Heart left ventricle (tissue), 13 donors: Measurements from ENCODE around the gene ATRNL1.

Source experiments
- POLR2A ChIP-seq, 2 donors: fragments of 450-650 bp; IDR thresholded peaks; one replicate each; pipeline ENCODE4 v1.6.1; 2017; ENCODE audit warnings: antibody characterized with exemption in 2 of 2, mild to moderate bottlenecking in 2 of 2, moderate library complexity in 2 of 2
- TF ChIP-seq, protein P1 (sequence below), 12 donors: fragments of 200-600 bp; sonication (generic) in 4 of 12; IDR thresholded peaks; one replicate each; pipeline versions ENCODE4 v1.5.0 to v1.8.0; 2018 to 2022; ENCODE audit warnings: antibody characterized with exemption in 12 of 12, mild to moderate bottlenecking in 5 of 12
- donor health status: ischemic (EF 13 %, LVEDD 7.1; RV severe dilation, severe dysfunction).
- donor health status: DM: no; HTN: yes; CAD: no.
- donor health status: DM: no; HTN: no; CAD: no.
- donor health status: ischemic (EF 25% LVEDD 6.9; RV normal size, moderate dysfunction).
- donor health status: ischemic (EF 25% LVEDD 5.7; RV mildly dilated, moderate dysfunction).
- donor health status: ischemic (EF 35%, LVEDD 5.7; RV mildly dilated, moderate dysfunction).
- donor health status: nonischemic (EF 11% LVEDD 7.7; RV severe dilation, severe dysfunction).
- donor health status: DM: yes; HTN: yes; CAD: no.
- donor health status: PGD.
- donor health status: ischemic (EF 29% LVEDD 5.4; RV normal size, mild dysfunction).
- donor health status: nonischemic (EF 23%, LVEDD 6.1; RV moderate dilation, normal function).

DNA sequence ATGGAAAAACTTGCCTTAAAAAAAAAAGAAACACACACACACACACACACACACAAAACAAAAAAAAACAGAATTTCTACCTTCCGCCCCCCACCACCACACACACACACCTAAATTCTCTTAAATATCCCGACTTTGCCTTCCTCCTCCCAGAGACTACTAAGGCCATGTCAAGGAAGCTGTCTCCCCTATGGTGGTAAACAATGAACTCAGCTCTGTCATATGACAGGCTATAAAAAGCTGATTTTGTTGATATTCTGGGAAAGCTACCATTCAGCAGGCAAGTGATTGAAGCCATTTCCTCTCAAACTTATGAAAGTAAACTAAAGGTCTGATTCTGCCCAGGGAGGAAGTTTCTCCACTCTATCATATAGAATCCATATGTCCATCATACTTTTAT, 708.8 kb downstream of the ATRNL1 start:
- TF ChIP-seq, protein P1, sequence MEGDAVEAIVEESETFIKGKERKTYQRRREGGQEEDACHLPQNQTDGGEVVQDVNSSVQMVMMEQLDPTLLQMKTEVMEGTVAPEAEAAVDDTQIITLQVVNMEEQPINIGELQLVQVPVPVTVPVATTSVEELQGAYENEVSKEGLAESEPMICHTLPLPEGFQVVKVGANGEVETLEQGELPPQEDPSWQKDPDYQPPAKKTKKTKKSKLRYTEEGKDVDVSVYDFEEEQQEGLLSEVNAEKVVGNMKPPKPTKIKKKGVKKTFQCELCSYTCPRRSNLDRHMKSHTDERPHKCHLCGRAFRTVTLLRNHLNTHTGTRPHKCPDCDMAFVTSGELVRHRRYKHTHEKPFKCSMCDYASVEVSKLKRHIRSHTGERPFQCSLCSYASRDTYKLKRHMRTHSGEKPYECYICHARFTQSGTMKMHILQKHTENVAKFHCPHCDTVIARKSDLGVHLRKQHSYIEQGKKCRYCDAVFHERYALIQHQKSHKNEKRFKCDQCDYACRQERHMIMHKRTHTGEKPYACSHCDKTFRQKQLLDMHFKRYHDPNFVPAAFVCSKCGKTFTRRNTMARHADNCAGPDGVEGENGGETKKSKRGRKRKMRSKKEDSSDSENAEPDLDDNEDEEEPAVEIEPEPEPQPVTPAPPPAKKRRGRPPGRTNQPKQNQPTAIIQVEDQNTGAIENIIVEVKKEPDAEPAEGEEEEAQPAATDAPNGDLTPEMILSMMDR (IDR thresholded peaks at IDR 0.05): no peak
- TF ChIP-seq POLR2A (IDR thresholded peaks at IDR 0.05): no peak
